DMS53 treated with DMSO at 0.1 percent for 48 hours (cell line): Measurements from ENCODE around the gene AHSP.
"Not testable (repeated sequence)": the region's sequence is repeated elsewhere in the genome, so short reads cannot be mapped to it uniquely, and the experiment has no call there.

Experiments used
- DNase-seq: peaks from one replicate; lab custom pipeline; 2025; ENCODE audit not compliant: unreplicated experiment; lab: John Stamatoyannopoulos, UW

The AHSP gene

DNA sequence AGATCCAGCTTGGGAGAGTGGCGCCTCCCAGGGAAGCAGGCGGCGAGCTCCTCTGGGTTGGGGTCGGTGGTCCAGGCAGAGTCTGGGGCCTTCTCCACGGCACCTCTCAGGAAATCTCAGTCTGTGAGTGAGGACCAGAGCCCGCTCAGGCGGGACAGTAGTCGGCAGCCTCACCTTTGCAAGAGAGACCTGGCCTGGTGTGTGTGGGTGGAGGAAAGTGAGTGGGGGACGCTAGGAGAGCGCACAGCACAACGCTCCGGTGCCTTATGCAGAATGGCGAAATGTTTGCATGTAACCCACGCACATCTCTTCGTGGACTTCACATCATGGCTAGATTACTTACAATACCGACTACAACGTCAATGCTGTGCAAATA lies 2.2 kb downstream of the AHSP start:
- no peak for DNase-seq

DNA sequence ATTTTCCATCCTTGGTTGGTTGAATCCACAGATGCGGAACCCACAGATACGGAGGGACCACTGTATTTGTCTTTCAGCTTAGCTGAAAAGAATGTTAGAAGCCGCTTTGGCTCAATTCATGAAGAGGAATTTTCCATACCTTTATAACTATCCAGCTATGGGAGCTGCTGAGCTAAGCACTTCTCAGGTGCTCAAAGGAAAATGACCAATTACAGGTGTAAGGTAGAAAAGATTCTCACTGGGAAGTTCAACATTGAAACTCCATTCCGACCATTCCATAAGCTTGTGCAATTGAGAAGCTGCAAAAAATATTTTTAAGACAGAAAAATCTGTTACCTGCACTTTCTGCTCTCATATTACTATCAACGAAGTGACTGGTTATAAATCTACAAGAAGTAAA lies 2.7 kb downstream of the AHSP start:
- DNase-seq = no peak

DNA sequence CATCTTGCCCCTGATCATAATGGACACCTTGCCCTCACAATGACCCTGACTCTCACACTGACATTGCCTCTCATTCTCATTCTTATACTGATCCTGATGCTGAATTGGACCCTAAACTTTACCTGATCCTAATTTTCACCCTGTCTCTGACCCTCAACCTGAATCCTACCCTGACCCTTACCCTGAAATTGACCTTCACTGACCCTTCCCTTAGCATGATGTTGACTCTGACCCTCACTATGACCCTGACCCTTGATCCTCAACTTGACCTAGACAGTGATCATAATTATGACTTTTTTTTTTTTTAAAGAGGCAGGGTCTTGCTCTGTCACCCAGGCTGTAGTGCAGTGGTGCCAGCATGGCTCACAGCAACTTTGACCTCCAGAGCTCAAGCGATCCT lies 3.4 kb downstream of the AHSP start:
- no peak for DNase-seq

DNA sequence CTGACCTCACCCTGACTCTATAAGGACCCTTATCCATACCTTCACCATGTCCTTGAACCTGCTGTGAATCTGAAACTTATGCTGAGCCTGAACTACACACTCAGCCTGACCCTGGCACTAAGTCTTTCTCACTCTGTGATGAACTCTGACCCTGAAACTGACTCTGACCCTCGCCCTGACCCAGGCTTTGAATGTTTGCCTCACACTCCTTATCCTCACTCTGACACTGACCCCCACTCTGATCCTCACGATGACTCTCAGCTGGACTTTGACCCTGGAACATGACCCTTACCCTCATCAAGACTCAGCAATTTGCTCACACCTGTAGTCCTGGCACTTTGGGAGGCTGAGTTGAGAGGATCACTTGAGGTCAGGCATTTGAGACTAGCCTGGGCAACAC lies 4.4 kb downstream of the AHSP start:
- DNase-seq = no peak

DNA sequence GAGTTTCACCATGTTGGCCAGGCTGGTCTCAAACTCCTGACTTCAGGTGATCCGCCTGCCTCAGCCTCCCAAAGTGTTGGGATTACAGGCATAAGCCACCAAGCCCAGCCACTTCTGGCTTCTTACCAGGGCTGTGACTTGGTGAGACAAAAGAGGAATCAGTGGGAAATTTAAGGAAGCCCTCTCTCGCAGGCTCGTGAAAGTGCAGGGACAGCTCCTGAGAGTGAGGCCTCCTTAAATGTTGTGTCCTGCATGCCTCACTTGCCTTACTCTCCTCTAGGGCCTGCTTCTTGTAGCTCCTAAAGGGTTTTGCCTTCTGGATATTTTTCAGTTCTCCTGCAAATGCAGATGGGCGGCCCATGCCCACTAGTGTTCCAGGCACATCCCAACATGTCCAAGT lies 5.2 kb downstream of the AHSP start:
- DNase-seq = no peak

DNA sequence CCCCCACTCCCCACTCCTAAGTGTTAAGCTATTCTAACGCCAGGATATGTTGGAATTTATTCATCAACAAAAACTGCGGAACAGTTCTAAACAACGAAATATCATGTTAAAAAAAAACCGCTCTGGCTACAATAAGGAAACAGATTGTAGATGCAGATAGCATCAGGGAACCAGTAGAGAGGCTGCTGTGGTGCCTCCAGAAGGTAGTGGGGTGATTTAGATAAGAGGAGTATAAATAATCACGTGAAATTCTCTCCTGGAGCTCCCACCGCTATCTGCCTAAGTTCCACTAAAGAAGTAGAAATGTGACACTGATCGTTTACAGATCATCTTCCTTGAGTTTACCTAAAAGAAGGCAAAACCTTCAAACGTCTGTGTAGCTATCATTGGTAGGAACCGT lies 8.0 kb downstream of the AHSP start:
- no peak for DNase-seq

DNA sequence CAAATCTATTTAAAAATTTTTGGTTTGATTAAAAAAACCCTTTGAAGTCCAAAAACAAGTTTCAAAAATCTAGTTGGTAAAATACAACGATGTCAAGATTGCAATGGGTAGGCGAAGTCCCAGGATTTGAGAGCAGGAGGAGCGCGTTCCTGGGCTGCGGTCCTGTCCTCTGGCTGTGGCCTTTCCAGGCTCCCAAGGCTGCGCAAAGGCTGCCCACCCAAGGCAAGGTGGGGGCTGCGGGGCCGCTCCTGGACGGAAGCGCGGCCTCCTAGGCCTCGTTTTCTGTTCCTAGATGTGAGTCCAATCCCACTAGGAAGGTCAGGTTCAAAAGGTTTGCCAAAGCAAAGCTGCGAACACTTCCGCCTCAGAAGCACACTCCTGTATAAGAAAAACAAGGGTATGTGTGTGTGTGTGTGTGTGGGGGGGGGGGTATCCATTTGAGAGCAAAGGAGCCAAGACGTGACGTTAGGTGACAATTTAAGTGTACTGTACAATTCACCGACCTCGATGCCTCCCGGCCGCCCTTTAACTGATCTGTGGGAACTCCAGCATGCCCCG lies 9.2 kb downstream of the AHSP start:
- DNase-seq = no peak

DNA sequence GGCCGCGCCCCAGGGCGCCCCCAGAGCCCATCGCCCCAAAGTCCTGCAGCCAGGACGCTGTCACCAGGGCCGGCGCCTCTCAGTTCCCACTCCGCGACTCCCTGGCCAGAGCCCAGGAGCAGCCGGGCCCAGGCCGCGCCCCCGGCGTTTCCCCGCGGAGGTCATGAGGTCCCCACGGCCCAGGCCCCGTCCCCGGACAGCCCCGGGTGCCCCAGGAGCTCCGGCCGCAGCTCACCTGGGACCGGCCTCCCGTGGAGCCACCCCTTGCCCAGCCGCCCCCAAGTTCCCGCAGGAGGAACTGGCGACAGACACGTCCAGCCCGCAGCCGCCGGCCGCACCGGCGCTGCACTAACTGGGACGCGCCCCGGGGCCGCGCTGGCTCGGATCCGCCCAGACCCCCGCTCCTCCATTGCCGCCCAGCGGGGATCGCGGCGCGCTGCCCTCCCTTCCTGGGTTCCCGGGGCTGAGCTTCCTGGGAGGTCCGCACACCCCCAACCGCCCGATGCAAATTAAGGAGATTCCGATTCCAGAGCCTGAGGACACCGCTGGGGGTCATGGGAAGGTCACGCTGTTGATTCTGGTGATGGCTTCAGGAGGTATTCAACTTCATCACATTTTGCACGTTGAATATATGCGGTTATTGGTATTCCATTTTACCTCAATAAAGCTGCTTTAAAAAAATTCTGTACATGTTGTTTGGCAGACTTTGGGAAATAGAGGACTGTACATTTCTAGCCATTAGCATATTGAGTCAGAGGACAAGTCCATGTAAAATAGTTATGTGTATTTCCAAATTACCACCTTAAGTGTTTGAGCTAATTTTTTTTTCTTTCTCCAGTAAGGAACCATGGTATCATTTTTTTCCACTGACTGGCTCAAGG lies 9.9 kb downstream of the AHSP start:
- DNase-seq = no peak

DNA sequence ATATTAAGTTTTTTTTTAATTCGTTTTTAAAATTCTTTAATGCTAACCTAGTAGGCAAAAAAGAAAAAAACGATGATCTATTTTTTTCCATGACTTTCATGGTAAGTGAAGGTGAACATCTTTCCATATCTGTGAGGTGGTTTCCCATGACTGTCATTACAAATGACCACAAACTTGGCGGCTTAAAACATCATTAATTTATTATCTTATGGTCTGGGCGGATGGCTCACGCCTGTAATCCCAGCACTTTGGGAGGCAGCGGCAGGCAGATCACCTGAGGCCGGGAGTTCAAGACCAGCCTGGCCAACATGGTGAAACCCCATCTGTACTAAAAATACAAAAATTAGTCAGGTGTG lies 10.5 kb downstream of the AHSP start:
- not testable (repeated sequence) for DNase-seq

DNA sequence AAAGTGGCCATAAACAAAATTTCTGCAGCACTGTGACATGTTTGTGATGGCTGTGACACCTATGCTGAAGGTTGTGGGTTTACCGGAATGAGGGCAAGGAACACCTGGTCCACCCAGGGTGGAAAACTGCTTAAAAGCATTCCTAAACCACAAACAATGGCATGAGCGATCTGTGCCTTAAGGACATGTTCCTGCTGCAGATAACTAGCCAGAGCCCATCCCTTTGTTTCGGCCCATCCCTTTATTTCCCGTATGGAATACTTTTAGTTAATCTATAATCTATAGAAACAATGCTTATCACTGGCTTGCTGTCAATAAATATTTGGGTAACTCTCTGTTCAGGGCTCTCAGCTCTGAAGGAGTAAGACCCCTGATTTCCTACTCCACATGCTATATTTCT lies 12.1 kb downstream of the AHSP start:
- not testable (repeated sequence) for DNase-seq

DNA sequence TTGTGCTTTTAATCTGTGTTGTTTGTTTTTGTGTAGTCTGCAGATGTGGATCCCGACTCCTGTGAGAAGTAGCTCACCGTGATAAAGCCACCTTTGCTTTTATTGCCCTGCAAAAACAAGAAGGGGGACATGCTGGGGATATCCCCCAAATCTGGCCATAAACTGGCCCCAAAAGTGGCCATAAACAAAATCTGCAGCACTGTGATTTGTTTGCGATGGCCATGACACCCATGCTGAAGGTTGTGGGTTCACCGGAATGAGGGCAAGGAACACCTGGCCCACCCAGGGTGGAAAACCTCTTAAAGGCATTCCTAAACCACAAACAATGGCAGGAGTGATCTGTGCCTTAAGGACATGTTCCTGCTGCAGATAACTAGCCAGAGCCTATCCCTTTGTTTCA lies 15.1 kb downstream of the AHSP start:
- no peak for DNase-seq

DNA sequence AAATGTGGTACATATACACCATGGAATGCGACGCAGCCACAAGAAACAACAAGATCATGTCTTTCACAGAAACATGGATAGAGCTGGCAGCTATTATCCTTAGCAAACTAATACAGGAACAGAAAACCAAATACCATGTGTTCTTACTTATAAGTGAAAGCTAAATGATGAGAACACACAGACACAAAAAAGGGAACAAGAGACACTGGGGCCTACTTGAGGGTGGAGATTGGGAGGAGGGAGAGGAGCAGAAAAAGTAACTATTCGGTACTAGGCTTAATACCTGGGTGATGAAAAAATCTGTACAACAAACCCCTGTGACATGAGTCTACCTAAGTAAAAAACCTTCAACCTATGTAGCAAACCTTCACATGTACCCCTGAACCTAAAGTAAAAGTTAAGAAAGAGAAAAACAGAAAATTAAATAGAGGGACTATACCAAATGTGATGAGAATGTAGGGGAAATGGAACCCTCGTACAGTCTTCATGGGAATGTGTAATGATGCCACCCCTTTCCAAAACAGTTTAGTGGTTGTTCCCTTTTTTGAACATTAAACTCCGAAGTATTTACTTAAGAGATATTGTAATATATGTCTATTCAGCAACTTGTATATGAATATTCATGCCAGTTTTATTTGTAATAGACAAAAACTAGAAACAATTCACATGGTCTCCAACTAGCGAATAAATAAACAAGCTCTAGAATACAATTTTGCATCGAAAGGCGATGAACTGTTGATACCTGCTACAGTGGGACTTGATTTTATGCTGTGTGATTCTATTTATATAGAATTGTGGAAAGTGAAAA lies 33.9 kb downstream of the AHSP start:
- DNase-seq = no peak

DNA sequence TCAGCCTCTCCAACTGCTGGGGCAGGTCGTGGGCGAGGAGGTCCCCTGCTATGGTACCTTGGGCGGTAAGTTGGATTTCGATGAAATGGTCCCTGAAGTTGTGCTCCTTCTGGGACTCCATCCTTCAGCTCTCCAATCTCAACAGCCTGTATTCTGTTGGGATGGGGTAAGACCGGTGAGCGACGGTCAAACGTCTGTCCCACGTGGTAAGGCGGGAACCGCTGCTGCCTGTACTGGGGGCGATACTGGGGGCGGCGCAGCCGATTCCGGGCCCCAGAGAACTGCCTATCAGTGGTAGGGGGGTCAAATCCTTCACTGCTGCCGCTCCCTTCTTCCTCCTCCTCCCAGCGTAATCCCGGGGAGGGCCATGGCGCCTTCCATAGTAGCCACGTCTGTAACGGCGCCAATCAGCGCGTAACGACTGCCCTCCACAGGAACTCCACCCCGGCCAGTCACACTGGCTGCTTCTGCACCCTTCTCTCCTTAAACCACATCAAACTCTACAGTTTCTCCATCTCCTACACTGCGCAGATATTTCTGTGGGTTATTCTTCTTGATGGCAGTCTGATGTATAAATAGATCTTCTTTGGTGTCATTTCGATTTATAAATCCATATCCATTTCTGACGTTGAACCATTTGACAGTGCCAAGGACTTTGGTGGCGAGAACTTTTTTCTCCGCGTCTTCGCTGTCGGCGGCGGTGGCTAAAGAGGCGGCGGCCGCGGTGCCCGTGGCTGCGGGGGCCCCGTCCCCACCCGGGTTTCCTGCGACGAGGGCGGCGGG lies 41.1 kb downstream of the AHSP start:
- no peak for DNase-seq

DNA sequence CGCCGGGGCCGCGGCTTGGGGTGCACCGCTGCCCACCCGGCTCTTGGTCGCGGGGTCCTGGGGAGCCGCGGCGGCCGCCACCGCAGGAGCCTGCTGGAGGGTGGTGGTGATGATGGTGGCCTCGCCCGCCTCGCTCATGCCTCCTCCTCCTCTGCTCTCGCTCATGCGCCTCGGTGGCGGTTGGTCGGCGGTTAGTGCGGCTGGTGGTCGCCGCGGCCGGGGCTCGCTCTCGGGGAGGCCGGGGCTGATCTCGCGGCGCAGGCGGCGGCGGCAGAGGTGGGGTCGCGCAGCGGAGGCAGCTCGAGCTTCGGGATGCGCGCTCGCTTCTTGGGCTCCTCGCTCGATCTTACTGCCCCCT lies 41.6 kb downstream of the AHSP start:
- no peak for DNase-seq

DNA sequence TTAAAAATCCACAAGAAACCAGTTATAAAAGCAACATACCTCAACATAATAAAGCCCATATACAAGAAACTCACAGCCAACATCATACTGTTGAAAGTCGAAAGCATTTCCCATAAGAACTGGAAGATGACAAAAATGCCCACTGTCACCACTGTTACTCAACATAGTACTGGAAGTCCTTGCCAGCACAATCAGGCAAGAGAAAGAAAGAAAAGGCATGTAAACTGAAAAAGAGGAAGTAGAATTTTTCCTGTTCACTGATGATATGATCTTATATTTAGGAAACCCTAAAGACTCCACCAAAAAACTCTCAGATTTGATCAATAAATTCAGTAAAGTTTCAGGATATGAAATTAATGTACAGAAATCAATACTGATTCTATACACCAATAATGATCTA lies 45.1 kb downstream of the AHSP start:
- DNase-seq = no peak

DNA sequence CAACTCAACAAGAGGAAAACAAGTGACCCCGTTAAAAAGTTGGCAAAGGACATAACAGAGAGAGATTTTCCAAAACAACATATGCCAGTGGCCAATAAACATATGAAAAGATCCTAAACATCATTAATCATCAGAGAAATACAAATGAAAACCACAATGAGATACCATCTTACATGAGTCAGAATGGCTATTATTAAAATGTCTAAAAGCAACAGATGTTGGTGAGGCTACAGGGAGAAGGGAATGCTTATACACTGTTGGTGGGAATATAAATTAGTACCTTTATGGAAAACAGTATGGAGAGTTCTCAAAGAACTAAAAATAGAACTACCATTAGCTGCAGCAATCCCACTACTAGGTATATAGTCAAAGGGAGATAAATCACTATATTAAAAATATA lies 46.5 kb downstream of the AHSP start:
- DNase-seq = not testable (repeated sequence)

DNA sequence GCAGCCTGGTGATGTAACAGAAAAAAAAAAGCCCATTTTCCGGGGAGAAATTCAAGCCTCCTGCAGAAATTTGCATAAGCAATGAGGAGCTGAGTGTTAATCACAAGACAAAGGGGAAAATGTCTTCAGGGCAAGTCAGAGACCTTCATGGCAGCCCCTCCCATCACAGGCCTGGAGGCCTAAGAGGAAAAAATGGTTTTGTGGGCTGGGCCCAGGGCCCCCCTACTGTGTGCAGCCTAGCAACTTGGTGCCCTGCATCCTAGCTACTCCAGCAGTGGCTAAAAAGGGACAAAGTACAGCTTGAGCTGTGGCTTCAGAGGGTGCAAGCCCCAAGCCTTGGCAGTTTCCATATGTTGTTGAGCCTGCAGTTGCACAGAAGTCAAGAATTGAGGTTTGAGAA lies 49.7 kb downstream of the AHSP start:
- no peak for DNase-seq
